Germinal center (tissue), 1 donor: ENCODE results near the gene PARVG.
"Not testable (repeated sequence)": the region's sequence is repeated elsewhere in the genome, so short reads cannot be mapped to it uniquely, and the experiment has no call there.

Source experiments
- DNase-seq: peaks from one replicate; pipeline ENCODE4 v3.0.0; 2012; ENCODE audit warnings: mixed read lengths, low spot score

Gene PARVG

DNA sequence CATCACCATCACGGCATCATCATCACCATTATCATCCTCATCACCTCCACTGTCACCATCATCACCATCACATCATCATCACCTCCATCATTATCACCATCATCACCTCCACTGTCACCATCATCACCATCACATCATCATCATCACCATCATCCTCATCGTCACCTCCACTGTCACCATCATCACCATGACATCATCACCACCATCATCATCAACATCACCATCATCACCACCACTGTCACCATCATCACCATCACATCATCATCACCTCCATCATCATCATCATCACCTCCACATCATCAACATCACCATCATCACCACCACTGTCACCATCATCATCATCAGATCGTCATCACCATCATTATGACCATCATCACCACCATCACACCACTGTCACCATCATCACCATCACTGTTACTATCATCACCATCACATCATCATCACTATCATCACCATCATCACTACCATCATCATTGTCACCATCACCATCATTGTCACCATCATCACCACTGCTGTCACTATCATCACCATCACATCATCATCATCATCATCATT is 32.8 kb downstream of the PARVG start:
- DNase-seq: no peak

DNA sequence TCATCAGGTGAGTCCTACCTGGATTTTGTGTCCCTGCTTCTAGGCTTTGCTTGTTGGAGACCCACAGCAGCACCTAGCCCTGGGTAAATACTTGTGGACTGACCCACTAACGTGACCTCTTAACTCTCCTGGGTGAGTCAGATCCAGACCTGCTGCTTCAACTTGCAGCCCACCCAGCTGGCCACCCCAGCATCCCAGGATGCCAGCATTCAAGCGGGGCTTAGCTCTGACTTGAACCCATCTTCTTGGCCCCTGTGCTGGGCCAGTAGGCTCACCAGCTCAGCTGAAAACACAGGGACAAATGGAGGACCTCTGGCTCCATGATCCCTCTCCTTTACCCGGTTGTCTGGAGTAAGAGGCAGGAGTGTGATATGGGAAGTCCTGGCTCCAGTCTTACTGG is 33.5 kb downstream of the PARVG start:
- DNase-seq: no peak

GRCh38 chr22:44214764-44215163 is 34.0 kb downstream of the PARVG start:
- DNase-seq: no peak

DNA sequence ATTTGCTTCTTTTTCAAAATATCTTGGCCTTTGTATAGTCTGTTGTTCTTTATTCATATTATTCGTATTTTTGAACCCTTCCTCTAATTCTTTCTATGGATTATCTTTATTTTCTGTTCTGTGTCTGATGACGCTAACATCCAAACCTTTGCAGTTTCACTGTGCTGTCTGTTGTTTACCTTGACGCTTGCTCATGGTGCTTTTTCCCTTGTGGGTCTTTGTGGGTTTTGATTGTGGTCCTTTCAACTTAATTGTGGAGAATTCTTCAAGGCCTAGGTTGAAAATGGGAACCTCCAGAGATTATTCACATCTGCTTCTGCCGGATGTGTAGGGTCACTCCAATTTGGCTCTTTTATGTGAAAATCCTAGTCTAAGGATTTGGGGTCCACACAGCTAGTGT is 34.6 kb downstream of the PARVG start:
- no peak for DNase-seq

DNA sequence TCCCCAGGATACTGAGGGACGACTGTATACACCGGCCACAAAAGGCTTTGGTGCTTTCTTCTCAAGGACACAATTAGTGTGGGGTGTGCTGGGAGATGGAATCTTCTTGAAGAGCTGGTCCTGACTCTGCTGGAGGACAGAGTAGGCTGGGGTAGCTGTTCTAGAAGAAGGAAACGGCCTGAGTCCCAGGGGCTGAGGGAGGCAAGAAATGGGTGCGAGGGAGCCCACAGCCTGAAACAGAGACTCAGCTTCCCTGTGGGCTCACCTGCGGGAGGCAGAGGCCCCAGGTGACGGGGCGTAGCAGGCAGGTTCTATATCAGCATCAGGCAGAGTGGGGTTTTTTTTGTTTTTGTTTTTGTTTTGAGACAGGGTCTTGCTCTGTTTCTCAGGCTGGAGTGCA is 36.6 kb downstream of the PARVG start:
- no peak for DNase-seq

- DNase-seq: no peak
These were observed 37.3 kb downstream of the PARVG start for GRCh38 chr22:44218071-44218470.

GRCh38 chr22:44219101-44219870 is 38.6 kb downstream of the PARVG start:
- DNase-seq: no peak

GRCh38 chr22:44220727-44221680 is 40.3 kb downstream of the PARVG start:
- no peak for DNase-seq

DNA sequence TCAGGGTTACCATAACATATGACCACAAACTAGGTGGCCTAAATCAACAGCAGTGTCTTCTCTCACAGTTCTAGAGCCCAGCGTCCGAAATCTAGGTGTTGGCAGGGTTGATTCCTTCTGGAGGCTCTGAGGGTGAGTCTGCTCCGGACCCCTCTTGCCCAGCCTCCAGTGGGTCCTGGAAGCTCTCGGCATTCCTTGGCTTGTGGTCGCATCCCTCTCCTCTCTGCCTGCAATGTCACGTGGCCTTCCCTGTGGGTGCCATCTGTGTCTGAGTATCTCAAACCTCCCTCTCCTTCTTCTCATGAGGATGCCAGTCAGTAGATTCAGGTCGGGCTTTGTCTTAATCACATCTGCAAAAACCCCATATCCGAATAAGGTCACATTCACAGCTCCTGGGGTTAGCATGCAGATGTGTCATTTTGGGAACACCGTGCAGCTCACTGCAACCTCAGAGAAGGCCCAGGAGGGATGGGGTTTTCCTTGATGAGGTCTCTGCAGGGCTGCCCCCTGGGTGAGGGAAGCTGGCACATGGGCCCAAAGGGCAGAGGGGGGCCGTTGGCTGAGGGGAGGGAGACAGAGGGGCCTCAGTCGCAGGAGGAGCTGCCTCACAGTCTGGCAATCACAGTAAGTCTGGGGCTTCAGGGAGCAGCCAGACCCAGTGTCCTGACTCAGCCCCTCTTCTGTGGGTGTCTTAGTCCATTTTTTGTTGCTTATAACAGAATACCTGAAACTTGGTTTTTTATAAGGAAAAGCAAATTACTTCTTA is 41.2 kb downstream of the PARVG start:
- no peak for DNase-seq

DNA sequence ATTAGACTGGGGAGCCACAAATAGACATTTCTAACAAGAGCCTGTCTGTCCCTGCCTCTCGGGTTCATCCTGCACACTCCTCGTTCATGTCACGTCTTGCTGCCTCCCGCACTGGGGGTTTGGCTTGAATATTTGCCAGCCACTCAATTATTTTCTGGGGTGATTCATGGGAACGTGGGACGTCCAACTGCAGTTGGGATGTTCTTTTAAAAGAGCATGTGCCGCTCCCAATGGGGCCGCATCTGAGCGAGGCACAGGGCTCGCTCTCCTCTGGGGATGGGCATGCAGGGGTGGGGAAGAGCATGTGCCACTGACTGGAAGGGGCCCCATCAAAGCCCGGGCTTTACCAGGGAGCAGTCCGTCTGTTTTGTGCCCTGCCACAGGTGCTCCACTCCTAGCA is 43.4 kb downstream of the PARVG start:
- no peak for DNase-seq

GRCh38 chr22:44225091-44225689 is 44.5 kb downstream of the PARVG start:
- DNase-seq: no peak

DNA sequence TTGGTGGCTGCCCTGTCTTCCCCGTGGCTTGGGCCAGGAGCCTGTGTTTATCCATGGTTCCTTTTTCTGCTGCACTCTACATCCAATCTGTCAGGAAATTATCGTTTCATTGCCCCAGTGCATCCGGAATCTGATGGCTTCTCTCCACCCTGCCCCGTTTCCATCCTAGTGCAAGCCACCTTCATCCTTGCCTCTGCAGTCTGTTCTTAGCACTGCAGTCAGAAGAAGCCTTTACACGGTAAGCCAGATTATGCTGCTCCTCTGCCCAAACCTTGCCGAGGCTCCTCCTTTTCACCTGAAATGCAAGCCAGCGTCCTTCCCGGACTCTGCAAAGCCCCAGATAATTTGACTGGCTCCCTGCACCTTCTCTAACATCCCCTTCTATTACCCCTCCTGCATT is 45.1 kb downstream of the PARVG start:
- no peak for DNase-seq

- no peak for DNase-seq
These were observed 48.6 kb downstream of the PARVG start for GRCh38 chr22:44229331-44229730.

DNA sequence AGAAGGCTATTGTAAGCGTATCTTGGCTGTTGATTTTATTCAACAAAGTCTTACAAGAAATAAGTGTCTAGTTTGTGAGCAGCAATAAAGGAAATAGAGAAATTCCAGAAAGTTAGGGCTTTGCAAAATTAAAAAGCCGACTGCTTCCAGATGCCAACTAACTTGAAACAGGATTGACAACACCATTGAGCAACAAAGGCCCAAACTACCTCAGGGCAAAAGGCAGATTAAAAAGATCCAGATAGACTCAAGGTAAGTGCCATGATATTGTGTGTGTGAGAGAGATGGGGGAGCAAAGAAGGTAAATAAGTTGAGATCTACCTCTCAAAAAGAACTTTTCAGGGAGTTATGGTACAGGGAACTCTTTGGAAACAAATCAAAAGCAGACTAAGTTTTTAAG is 49.1 kb downstream of the PARVG start:
- no peak for DNase-seq

- DNase-seq: no peak
These were observed 50.5 kb downstream of the PARVG start for GRCh38 chr22:44231233-44231632.

DNA sequence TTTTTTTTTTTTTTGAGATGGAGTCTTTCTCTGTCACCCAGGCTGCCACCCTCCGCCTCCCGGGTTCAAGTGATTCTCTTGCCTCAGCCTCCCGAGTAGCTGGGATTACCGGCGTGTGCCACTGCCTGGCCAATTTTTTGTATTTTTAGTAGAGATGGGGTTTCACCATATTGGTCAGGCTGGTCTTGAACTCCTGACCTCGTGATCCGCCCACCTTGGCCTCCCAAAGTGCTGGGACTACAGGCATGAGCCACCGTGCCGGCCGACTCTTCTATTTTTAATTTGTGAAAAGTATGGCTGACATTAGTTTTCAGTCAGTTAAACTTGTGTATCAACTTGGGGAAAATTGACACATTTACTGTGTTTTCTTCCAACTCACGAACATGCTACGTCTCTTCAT is 53.6 kb downstream of the PARVG start:
- DNase-seq: not testable (repeated sequence)

GRCh38 chr22:44237290-44237689 is 56.6 kb downstream of the PARVG start:
- DNase-seq: no peak

DNA sequence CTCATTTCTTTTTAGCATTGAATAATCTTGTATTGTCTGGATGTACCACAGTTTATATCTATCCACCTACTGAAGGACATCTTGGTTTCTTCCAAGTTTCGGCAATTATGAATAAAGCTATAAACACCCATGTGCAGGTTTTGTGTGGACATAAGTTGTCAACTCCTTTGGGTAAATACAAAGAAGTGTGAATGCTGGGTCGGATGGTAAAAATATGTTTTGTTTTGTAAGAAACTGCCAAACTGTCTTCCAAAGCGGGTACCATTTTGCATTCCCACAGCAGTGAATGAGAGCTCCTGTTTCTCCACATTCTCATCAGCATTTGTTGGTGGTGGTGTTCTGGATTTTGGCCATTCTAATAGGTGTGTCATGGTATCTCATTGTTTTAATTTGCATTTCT is 60.4 kb downstream of the PARVG start:
- not testable (repeated sequence) for DNase-seq

DNA sequence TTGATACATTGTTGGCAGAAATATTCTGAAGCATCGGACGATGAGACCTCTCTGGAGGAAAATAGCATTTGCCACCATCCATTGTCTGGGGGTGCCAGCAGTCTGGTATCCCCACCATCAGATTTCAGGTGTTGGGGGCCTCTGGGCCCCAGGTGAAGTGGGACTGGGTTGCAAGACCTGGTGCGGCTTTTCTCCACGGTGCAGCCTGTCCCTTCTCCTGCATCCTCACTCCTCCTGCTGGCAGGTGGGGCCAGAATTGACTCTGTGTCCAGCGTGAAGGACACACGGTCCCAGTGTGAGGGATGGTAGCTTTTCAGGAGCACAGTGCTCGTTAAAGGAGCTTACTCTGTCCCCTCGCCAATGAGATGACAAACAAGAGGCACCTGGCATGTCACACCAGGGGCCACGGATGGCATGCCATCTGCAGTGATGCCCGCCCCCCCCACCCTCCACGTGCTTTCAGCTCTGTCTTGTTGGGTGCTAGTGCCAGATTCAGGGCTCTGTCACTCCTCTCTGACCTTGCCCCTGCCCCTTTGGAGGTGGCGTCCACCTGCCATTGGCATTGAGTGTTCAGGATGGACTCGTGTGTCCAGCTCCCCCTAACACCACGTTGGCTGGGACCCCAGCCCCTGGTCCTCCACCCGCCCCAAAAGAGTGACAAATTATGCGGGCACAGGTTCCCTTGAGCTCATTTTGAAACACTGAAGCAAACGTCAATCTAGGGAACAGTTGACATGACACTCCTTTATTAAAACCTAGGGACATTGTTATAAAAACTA is 62.4 kb downstream of the PARVG start:
- no peak for DNase-seq

- DNase-seq: no peak
These were observed 63.0 kb downstream of the PARVG start for GRCh38 chr22:44243761-44244160.

DNA sequence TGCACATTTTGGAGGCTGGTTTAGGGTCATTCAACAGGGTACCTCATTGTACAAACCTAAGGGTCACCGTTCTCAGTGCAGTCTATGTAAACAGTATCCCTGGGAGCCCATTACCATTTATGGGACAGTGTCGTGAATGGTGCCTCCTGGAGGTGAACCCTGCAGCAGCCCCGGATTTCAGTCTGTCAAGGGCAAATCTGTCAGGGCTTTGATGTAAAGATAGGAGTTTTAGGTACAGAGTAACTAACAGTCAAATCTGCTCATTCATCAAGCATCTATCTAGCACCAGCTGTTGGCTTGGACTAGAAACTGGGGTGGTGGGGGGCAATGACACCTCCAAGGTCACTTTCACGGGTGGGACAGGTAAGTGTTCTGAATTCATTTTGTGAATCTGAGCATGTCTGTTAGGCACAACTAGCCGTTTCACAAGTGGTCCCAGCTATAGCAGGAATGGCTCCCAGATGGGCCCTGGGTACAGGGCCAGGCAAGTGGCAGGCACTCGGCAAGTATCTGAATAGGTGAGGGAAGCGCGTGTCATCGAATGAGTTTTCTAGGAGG is 63.6 kb downstream of the PARVG start:
- DNase-seq: no peak
